Endothelial cell (in vitro differentiated cells): ENCODE data around the gene HSPB1. TPM values are rescaled to one million over a fixed set of nuclear protein-coding genes. Genes with fewer than 3 reads are reported as not detected.
A peak's percentile ranks its signal among the peaks of the same experiment; 100 is the strongest.

Experiments
- DNase-seq: peaks from one replicate; pipeline ENCODE4 v3.0.0; 2021; ENCODE audit warnings: low spot score
- H3K27ac Mint-ChIP-seq: one replicate; pipeline ENCODE4 v1.8.0; 2021; ENCODE audit warnings: mixed read lengths, inconsistent platforms; ENCODE audit not compliant: unreplicated experiment
- H3K27me3 Mint-ChIP-seq: one replicate; pipeline ENCODE4 v1.8.0; 2021; ENCODE audit warnings: mild to moderate bottlenecking, moderate library complexity, mixed read lengths, inconsistent platforms; ENCODE audit not compliant: unreplicated experiment
- H3K36me3 Mint-ChIP-seq: one replicate; pipeline ENCODE4 v1.8.0; 2021; ENCODE audit warnings: mild to moderate bottlenecking, low read depth, mixed read lengths, inconsistent platforms; ENCODE audit not compliant: unreplicated experiment
- H3K4me1 Mint-ChIP-seq: one replicate; pipeline ENCODE4 v1.8.0; 2021; ENCODE audit warnings: mild to moderate bottlenecking, mixed read lengths, inconsistent platforms; ENCODE audit not compliant: unreplicated experiment
- H3K4me3 Mint-ChIP-seq: one replicate; pipeline ENCODE4 v1.8.0; 2021; ENCODE audit warnings: mild to moderate bottlenecking, mixed read lengths, inconsistent platforms; ENCODE audit not compliant: unreplicated experiment
- H3K9me3 Mint-ChIP-seq: one replicate; pipeline ENCODE4 v1.8.0; 2021; ENCODE audit warnings: mixed read lengths, inconsistent platforms; ENCODE audit not compliant: unreplicated experiment
- CTCF ChIP-seq: fragments of 200-600 bp; sonication (generic); IDR thresholded peaks from one replicate; pipeline ENCODE4 v1.5.0; 2021; ENCODE audit warnings: antibody characterized with exemption; ENCODE audit not compliant: unreplicated experiment
- total RNA-seq: library from RNA; stranded (reverse); fragmentation: NEBNext Ultra II Directional; extraction: Animal tissue kit (Norgen Biotek cat#: 25700); gene quantifications from one replicate; pipeline ENCODE4 v1.2.1, GENCODE V29; 2021; ENCODE audit not compliant: unreplicated experiment

Gene HSPB1
- total RNA-seq, 1 donor from 2014 or later, result 581 TPM

GRCh38 chr7:76325811-76326210 is 23.3 kb downstream of the HSPB1 start:
- Mint-ChIP-seq H3K9me3 (no peaks in the 10 kb centered on the region), H3K36me3 (peaks cover 36% of the 10 kb centered on the region), H3K27me3 (peaks cover 7% of the 10 kb centered on the region), H3K27ac (no peak overlapping the region), H3K4me1 (peaks cover 20% of the 10 kb centered on the region), H3K4me3 (no peak overlapping the region)
- TF ChIP-seq CTCF, result no peak
- DNase-seq, result no peak

GRCh38 chr7:76326646-76327233 is 24.3 kb downstream of the HSPB1 start:
- peak overlapping the region; percentile 79 for H3K4me3 Mint-ChIP-seq
- peak overlapping the region; percentile 16 for H3K27ac Mint-ChIP-seq
- peaks cover 36% of the 10 kb centered on the region for H3K36me3 Mint-ChIP-seq
- DNase-seq, result no peak
- TF ChIP-seq CTCF, result no peak
- H3K27me3 Mint-ChIP-seq, result peaks cover 7% of the 10 kb centered on the region
- H3K4me1 Mint-ChIP-seq, result peaks cover 25% of the 10 kb centered on the region
- no peaks in the 10 kb centered on the region for H3K9me3 Mint-ChIP-seq

- Mint-ChIP-seq H3K36me3 (peaks cover 36% of the 10 kb centered on the region), H3K4me1 (peaks cover 34% of the 10 kb centered on the region), H3K9me3 (no peaks in the 10 kb centered on the region), H3K4me3 (no peak overlapping the region), H3K27me3 (peaks cover 7% of the 10 kb centered on the region), H3K27ac (no peak overlapping the region)
- TF ChIP-seq CTCF, result no peak
- no peak for DNase-seq
These were observed 25.1 kb downstream of the HSPB1 start for GRCh38 chr7:76327610-76328009.

- no peak for TF ChIP-seq CTCF
- H3K4me1 Mint-ChIP-seq, result peaks cover 38% of the 10 kb centered on the region
- H3K36me3 Mint-ChIP-seq, result peaks cover 32% of the 10 kb centered on the region
These were observed 25.9 kb downstream of the HSPB1 start for GRCh38 chr7:76328389-76328788.

GRCh38 chr7:76329479-76329878 is 27.0 kb downstream of the HSPB1 start:
- peaks cover 32% of the 10 kb centered on the region for H3K36me3 Mint-ChIP-seq
- H3K27ac Mint-ChIP-seq, result no peak overlapping the region
- no peak for TF ChIP-seq CTCF
- no peaks in the 10 kb centered on the region for H3K9me3 Mint-ChIP-seq
- peaks cover 45% of the 10 kb centered on the region for H3K4me1 Mint-ChIP-seq
- peaks cover 9% of the 10 kb centered on the region for H3K27me3 Mint-ChIP-seq
- DNase-seq, result no peak
- no peak overlapping the region for H3K4me3 Mint-ChIP-seq

More at GRCh38 chr7:76328389-76328788, 25.9 kb downstream of the HSPB1 start:
- no peaks in the 10 kb centered on the region for H3K9me3 Mint-ChIP-seq
- no peak for DNase-seq
- peaks cover 10% of the 10 kb centered on the region for H3K27me3 Mint-ChIP-seq
- H3K4me3 Mint-ChIP-seq, result peak overlapping the region; percentile 1
- H3K27ac Mint-ChIP-seq, result peak overlapping the region; percentile 77
